Islet of Langerhans (tissue), 1 donor: ENCODE data around the gene OR13C8.
"Not testable (repeated sequence)": the region's sequence is repeated elsewhere in the genome, so short reads cannot be mapped to it uniquely, and the experiment has no call there.

Experiments
- FAIRE-seq: peaks from one replicate; lab custom pipeline; 2011; peaks lifted over from hg19 to GRCh38; lab: Jason Lieb, UNC

OR13C8 gene

GRCh38 chr9:104568868-104569267, at the start of gene OR13C8:
TSS of gene OR13C8 (plus strand) at chr9:104569168. CDS start at chr9:104569168, 0 bp downstream.
- FAIRE-seq = no peak

- FAIRE-seq = not testable (repeated sequence)
These were observed 48.7 kb upstream of the OR13C8 start for GRCh38 chr9:104520241-104520640.

GRCh38 chr9:104527109-104527508, 41.9 kb upstream of the OR13C8 start, which contains the start of gene OR13C4:
TSS of gene OR13C4 (minus strand) at chr9:104527209. CDS start at chr9:104527209, 0 bp downstream.
- FAIRE-seq = no peak

DNA sequence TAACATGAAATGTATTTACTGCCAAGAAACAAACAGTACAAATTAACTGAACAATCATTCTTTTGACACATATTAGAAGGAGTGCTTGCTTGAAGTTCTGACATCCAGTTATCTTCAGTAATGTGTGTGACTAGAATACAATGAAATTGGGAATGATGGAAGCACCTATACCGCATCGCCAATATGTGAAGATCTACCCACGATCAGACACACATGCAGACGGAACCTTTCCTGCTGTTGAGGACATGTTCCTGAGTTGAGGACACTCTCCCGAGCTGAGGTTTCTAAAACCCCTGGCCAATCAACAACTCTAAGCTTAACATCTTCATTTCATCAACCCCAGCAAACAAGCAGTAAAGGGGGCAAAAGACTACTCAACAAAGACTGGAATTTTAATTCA, 32.2 kb upstream of the OR13C8 start, which contains the start of gene OR13C3:
OR13C3 (minus strand) TSS at position 101 of the 400 bp plus-strand sequence. CDS start 133 bp downstream, outside the sequence.
- no peak for FAIRE-seq

DNA sequence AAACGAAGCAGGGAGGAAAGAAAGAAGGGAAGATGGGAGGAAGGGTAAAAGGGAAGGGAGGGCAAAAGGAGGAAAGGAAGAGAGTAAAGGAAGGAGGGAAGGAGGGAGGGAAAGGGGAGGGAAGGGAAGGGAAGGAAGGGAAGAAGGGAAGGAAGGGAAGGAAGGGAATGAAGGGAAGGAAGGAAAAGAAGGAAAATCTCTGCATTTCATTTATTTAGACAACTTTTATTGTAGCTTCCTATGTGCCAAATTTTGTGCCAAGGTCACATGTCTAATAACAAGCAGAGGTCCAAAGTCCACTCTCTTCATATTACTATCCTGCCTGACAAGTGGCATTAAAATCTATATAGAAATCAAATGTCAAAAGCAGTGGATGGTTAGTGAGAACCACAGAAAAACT, 29.7 kb upstream of the OR13C8 start:
- no peak for FAIRE-seq

- no peak for FAIRE-seq
These were observed 24.3 kb upstream of the OR13C8 start for GRCh38 chr9:104544644-104545043.

DNA sequence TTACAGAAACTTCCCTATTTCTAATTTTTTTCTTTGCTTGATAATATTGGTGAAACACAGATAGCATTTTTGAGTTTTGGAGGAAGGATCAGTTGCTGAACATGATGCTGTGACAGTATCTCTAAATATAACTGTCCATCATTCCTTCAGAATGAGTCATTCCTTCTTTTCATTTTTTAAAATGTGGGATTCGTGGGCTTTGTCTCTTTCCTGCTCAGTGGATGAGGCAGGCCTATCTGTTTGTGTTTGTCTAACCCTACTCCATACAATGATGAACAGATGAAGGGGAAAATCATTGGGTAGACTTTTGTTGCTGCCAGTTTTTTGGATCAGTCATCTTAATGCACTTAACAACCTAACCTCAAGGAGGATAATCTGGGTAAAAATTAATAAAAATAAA, 15.7 kb upstream of the OR13C8 start:
- no peak for FAIRE-seq

DNA sequence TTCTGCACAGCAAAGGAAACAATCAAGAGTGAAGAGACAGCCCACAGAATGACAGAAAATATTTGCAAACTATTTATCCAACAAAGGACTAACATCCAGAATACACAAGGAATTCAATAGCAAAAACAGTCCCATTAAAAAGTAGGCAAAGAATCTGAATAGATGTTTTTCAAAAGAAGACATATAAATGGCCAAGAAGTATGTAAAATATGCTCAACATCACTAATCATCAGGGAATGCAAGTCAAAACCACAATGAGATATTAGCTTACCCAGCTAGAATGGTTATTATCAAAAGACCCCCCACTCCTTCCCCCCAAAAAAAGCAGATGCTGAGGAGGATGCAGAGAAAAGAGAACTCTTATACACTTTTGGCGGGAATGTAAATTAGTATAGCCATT, 13.4 kb upstream of the OR13C8 start:
- FAIRE-seq = no peak

DNA sequence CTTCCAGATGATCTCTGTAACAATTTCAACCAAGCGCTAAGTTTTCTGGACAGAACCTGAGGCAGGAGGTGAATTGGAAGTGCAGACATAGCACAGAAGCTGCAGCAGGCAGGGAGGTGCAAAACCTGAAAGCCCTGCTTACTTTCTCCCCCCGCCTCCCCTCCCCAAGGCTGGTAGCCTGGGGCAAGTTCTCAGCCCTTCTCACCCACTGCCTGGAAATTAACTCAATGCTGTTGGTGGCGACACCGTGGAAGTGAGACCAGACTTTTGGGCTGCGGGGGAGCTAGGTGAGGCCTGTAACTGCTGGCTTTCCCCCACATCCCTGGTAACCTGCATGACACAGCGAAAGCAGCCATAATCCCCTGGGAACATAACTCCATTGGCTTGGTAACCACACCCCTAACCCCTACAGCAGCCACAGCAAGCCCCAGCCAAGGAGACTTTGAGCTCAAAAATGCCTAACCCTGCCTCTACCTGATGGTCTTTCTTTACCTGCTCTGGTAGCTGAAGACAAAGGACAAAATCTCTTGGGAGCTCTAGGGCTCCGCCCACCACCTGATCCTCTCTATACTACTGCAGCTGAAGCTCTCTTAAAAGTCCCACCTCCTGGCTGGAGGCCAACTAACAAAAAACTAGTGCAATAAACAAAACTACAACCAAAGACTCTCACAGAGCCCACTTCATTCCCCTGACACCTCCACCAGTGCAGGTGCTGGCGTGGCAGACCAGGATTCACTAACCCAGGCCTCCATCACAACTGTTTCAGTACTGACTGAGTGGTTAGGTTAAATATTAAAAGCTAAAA, 11.9 kb upstream of the OR13C8 start:
- FAIRE-seq = no peak

GRCh38 chr9:104564358-104564757, 4.6 kb upstream of the OR13C8 start:
- no peak for FAIRE-seq

GRCh38 chr9:104572612-104573011, 3.6 kb downstream of the OR13C8 start:
- no peak for FAIRE-seq

GRCh38 chr9:104575456-104575855, 6.5 kb downstream of the OR13C8 start:
- peak; percentile 17 for FAIRE-seq

DNA sequence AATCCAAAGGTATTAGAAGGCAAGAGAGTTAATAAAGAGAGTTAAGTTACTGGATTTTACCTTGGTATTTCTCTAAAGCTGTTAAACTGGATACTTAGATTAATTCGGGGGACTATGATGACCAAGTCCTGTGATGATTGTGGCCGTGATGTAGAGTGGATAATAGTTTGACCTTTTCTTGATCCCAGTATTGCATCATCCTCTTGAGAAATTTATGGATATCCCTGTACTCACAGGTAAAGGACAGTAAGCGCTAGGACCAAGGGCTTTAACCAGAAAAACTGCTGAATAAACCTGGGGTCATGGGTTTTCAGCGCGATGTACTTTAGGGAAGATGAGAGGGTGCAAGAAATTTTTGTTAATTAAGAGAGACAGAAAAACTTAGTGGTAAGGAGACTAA, 8.3 kb downstream of the OR13C8 start:
- FAIRE-seq = no peak

- FAIRE-seq = no peak
These were observed 11.6 kb downstream of the OR13C8 start for GRCh38 chr9:104580562-104580961.

DNA sequence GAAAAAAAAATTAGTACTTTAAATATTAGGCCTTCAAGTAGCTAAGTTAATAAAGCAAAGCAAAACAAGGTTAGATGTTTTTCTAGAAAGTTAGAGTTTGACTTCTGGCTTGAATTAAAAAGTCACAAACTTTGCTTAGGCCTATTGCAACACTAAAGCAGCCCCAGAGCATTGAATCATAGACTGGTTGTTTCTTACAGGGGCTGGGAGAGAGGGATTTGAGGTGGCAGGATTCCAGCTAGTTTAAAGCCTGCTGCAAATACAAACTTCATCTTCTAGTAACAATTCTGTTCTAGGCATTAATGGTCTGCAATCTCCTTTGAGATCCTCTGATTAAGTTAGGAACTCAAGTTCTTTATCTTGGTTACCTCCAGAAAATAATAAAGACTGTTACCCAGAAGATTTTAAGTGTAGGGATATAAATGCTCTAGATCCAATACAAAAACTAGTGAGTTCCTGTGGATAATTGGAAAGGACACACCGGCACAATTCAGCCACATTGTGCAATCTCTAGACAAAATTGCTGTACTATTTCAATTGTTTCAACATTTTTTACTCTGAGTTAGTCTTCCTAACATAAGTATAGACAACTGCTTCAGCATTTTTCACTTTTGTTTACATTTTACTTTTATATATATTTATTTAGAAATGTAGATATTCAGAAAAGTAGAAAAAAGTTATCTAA, 17.7 kb downstream of the OR13C8 start:
- FAIRE-seq = no peak

GRCh38 chr9:104589626-104590025, 20.7 kb downstream of the OR13C8 start:
- FAIRE-seq = no peak

DNA sequence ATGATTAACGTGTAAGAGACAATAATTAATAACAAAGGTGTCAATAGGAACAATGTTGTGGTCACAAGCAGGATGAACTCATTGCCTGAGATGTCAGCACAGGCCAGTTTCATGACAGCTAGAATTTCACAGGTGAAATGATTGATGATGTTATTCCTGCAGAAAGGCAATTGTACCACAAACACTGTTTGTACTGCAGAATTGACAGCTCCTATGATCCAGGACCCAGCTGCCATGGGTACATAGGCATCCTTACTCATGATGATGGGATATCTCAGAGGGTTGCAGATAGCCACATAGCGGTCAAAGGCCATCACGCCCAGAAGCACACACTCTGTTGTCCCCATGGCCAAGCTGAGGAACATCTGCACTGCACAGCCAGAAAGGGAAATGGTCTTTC, 29.8 kb downstream of the OR13C8 start:
- FAIRE-seq = not testable (repeated sequence)

- not testable (repeated sequence) for FAIRE-seq
These were observed 30.3 kb downstream of the OR13C8 start, which contains the start of gene OR13C5 for GRCh38 chr9:104599313-104599712. TSS of gene OR13C5 (minus strand) at chr9:104599413. CDS start at chr9:104599413, 0 bp downstream.

- FAIRE-seq = no peak
These were observed 35.8 kb downstream of the OR13C8 start for GRCh38 chr9:104604801-104605200.

GRCh38 chr9:104605527-104605926, 36.6 kb downstream of the OR13C8 start, which contains the start of gene OR13C2:
TSS of gene OR13C2 (minus strand) at chr9:104605627. CDS start at chr9:104605627, 0 bp downstream.
- FAIRE-seq = not testable (repeated sequence)

DNA sequence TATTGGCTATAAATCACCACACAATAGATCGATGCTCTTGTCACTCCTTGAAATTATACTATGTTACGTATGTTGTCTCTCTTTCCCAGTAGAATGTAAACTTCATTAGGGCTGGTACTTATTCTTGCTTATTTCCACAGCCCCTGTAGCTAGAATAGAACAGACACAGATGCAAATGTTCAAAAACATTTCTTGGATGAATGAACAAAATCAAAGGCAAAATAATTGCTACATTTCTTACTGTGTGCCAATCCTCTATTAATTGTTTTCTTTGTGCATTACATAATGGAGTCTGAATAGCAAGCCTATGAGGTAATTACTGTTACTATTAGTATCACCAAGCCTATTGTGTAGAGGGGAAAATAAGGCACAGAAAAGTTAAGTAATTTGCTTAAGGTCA, 37.2 kb downstream of the OR13C8 start:
- no peak for FAIRE-seq

GRCh38 chr9:104608336-104608735, 39.4 kb downstream of the OR13C8 start:
- no peak for FAIRE-seq

- FAIRE-seq = no peak
These were observed 42.2 kb downstream of the OR13C8 start for GRCh38 chr9:104611213-104611612.
